IMR-90 (cell line): ENCODE measurements around the gene ERBB4. TPM values are rescaled to one million over a fixed set of nuclear protein-coding genes. Genes with fewer than 3 reads are reported as not detected.

ENCODE experiments used
- ATAC-seq: fragments of 200-7000 bp; cut with Tn5 transposase; 2 replicates; pipeline ENCODE4 v1.9.1; 2020; ENCODE audit warnings: low read depth, mild to moderate bottlenecking, moderate library complexity
- BruUV-seq: library from RNA; stranded (reverse); fragments of 400-500 nt; replicated peaks from 2 replicates; lab custom pipeline; 2021; lab: Mats Ljungman, UMichigan
- CTCF ChIA-PET: fragments of 300-600 bp; formaldehyde crosslinking; extraction: SDS; loops from one replicate; lab custom pipeline; 2021; ENCODE audit warnings: antibody characterized with exemption; lab: Yijun Ruan, JAX
- POLR2A ChIA-PET: fragments of 300-600 bp; sonication (Branson Sonifier 250); formaldehyde crosslinking; loops from one replicate; lab custom pipeline; 2022; ENCODE audit warnings: antibody characterized with exemption; ENCODE audit not compliant: unreplicated experiment; lab: Charles Lee
- DNase-seq: peaks from one replicate; pipeline ENCODE4 v3.0.0; 2013
- H2AFZ ChIP-seq: replicated peaks from 2 replicates; pipeline ENCODE3; 2013; ENCODE audit warnings: low read length, mild to moderate bottlenecking; ENCODE audit not compliant: poor library complexity
- H2AK5ac ChIP-seq: 2 replicates; pipeline ENCODE4 v1.6.1; 2013; ENCODE audit warnings: low read depth, low read length, inconsistent platforms
- H2AK9ac ChIP-seq: replicated peaks from 2 replicates; pipeline ENCODE3; 2013; ENCODE audit warnings: mild to moderate bottlenecking, low read depth, low read length, moderate library complexity; ENCODE audit not compliant: poor library complexity
- H2BK120ac ChIP-seq: 2 replicates; pipeline ENCODE4 v1.6.1; 2013; ENCODE audit warnings: low read depth, low read length, inconsistent platforms
- H2BK15ac ChIP-seq: 3 replicates; pipeline ENCODE4 v1.6.1; 2013; ENCODE audit warnings: low read depth, low read length, inconsistent platforms
- H2BK20ac ChIP-seq: 2 replicates; pipeline ENCODE4 v1.6.1; 2013; ENCODE audit warnings: low read depth, mild to moderate bottlenecking, inconsistent platforms, low read length, moderate library complexity
- H2BK5ac ChIP-seq: 2 replicates; pipeline ENCODE4 v1.6.1; 2013; ENCODE audit warnings: mild to moderate bottlenecking, low read depth, low read length, inconsistent platforms; ENCODE audit not compliant: poor library complexity, severe bottlenecking
- H3K14ac ChIP-seq: replicated peaks from 2 replicates; pipeline ENCODE4 v1.6.1; 2013; ENCODE audit warnings: low read depth, low read length, inconsistent platforms
- H3K18ac ChIP-seq: 2 replicates; pipeline ENCODE4 v1.6.1; 2013; ENCODE audit warnings: low read depth, low read length, control low read depth
- H3K23ac ChIP-seq: 2 replicates; pipeline ENCODE4 v1.6.1; 2013; ENCODE audit warnings: low read depth, low read length, inconsistent platforms
- H3K27ac ChIP-seq: 2 replicates; pipeline ENCODE4 v1.5.1; 2013; ENCODE audit warnings: mild to moderate bottlenecking, control low read depth, low read length; ENCODE audit not compliant: insufficient read depth
- H3K27me3 ChIP-seq: 2 replicates; pipeline ENCODE4 v1.6.1; 2013; ENCODE audit warnings: low read length; ENCODE audit not compliant: control insufficient read depth, insufficient read depth
- H3K36me3 ChIP-seq: 2 replicates; pipeline ENCODE4 v1.6.1; 2013; ENCODE audit warnings: low read length, mixed read lengths; ENCODE audit not compliant: control insufficient read depth, insufficient read depth
- H3K4ac ChIP-seq: 2 replicates; pipeline ENCODE4 v1.6.1; 2013; ENCODE audit warnings: low read depth, low read length, inconsistent platforms
- H3K4me1 ChIP-seq: 2 replicates; pipeline ENCODE4 v1.6.1; 2013; ENCODE audit warnings: low read length, mixed read lengths; ENCODE audit not compliant: control insufficient read depth, insufficient read depth
- H3K4me2 ChIP-seq: 2 replicates; pipeline ENCODE4 v1.6.1; 2013; ENCODE audit warnings: low read depth, mild to moderate bottlenecking, control low read depth, low read length, moderate library complexity
- H3K4me3 ChIP-seq: 2 replicates; pipeline ENCODE4 v1.5.1; 2013; ENCODE audit warnings: low read depth, mild to moderate bottlenecking, control low read depth, low read length, moderate library complexity; ENCODE audit not compliant: insufficient read depth
- H3K56ac ChIP-seq: 2 replicates; pipeline ENCODE4 v1.6.1; 2013; ENCODE audit warnings: low read length, inconsistent platforms; ENCODE audit not compliant: insufficient read depth; ENCODE audit errors: extremely low read depth
- H3K79me1 ChIP-seq, 2 experiments: 2 replicates each; pipeline ENCODE4 v1.6.1; 2013; ENCODE audit warnings: low read length in 2 of 2, inconsistent platforms in 1 of 2, low read depth in 1 of 2
- H3K9ac ChIP-seq: 2 replicates; pipeline ENCODE4 v1.6.1; 2013; ENCODE audit warnings: low read depth, low read length, control low read depth
- H3K9me1 ChIP-seq: 2 replicates; pipeline ENCODE4 v1.6.1; 2013; ENCODE audit warnings: low read length, inconsistent platforms; ENCODE audit not compliant: insufficient read depth
- H3K9me3 ChIP-seq: 2 replicates; pipeline ENCODE4 v1.6.1; 2013; ENCODE audit warnings: low read length; ENCODE audit not compliant: control insufficient read depth, insufficient read depth
- H4K20me1 ChIP-seq: 2 replicates; pipeline ENCODE4 v1.6.1; 2013; ENCODE audit warnings: low read length, inconsistent platforms; ENCODE audit not compliant: insufficient read depth
- H4K5ac ChIP-seq: 2 replicates; pipeline ENCODE4 v1.6.1; 2013; ENCODE audit warnings: mild to moderate bottlenecking, low read depth, low read length, control low read depth
- H4K8ac ChIP-seq, 2 experiments: 2 replicates each; pipeline ENCODE4 v1.6.1; 2013; ENCODE audit warnings: low read depth in 2 of 2, low read length in 2 of 2, control low read depth in 1 of 2, inconsistent platforms in 1 of 2
- H4K91ac ChIP-seq: 2 replicates; pipeline ENCODE4 v1.6.1; 2013; ENCODE audit warnings: low read depth, low read length, inconsistent platforms; ENCODE audit not compliant: insufficient read depth
- BHLHE40 ChIP-seq: fragments of 150-350 bp; IDR thresholded peaks from 2 replicates; pipeline ENCODE4 v1.6.1; 2016; ENCODE audit warnings: mild to moderate bottlenecking, low read depth, low read length
- CEBPB ChIP-seq: IDR thresholded peaks from 2 replicates; pipeline ENCODE4 v1.6.1; 2012; ENCODE audit warnings: low read depth, low read length, improper control_type of control experiment
- CHD1 ChIP-seq: IDR thresholded peaks from 2 replicates; pipeline ENCODE4 v1.6.1; 2012; ENCODE audit warnings: low read depth, low read length, improper control_type of control experiment
- FOS ChIP-seq: fragments of 150-350 bp; IDR thresholded peaks from 2 replicates; pipeline ENCODE4 v1.6.1; 2016; ENCODE audit warnings: low read depth, low read length
- MAFK ChIP-seq: IDR thresholded peaks from 2 replicates; pipeline ENCODE4 v1.6.1; 2012; ENCODE audit warnings: low read depth, low read length, improper control_type of control experiment
- MAZ ChIP-seq: IDR thresholded peaks from 2 replicates; pipeline ENCODE4 v1.6.1; 2012; ENCODE audit warnings: low read depth, mild to moderate bottlenecking, low read length, improper control_type of control experiment, moderate library complexity, borderline replicate concordance
- MXI1 ChIP-seq: IDR thresholded peaks from 2 replicates; pipeline ENCODE4 v1.6.1; 2012; ENCODE audit warnings: low read depth, mild to moderate bottlenecking, low read length, moderate library complexity, borderline replicate concordance
- NFE2L2 ChIP-seq: fragments of 150-350 bp; IDR thresholded peaks from 2 replicates; pipeline ENCODE4 v1.6.1; 2016; ENCODE audit warnings: low read depth, mild to moderate bottlenecking, low read length
- POLR2A ChIP-seq: IDR thresholded peaks from 2 replicates; pipeline ENCODE4 v1.6.1; 2012; ENCODE audit warnings: mild to moderate bottlenecking, low read depth, low read length
- RAD21 ChIP-seq: IDR thresholded peaks from 2 replicates; pipeline ENCODE4 v1.6.1; 2012; ENCODE audit warnings: low read length, improper control_type of control experiment
- RCOR1 ChIP-seq: IDR thresholded peaks from 2 replicates; pipeline ENCODE4 v1.6.1; 2012; ENCODE audit warnings: mild to moderate bottlenecking, low read length, improper control_type of control experiment; ENCODE audit not compliant: insufficient replicate concordance
- RFX5 ChIP-seq: IDR thresholded peaks from 2 replicates; pipeline ENCODE4 v1.8.0; 2012; ENCODE audit warnings: low read depth, mild to moderate bottlenecking, low read length, moderate library complexity
- SMC3 ChIP-seq: fragments of 150-350 bp; IDR thresholded peaks from 2 replicates; pipeline ENCODE4 v1.6.1; 2016; ENCODE audit warnings: low read depth, mild to moderate bottlenecking, antibody characterized with exemption, low read length, moderate library complexity
- WGBS, 2 experiments: methylation state at CpG; one replicate each; pipeline versions ENCODE4 v1.1.5 to v1.1.7; 2013; ENCODE audit warnings: missing lambda C conversion rate in 2 of 2; ENCODE audit not compliant: insufficient read length in 1 of 2; ENCODE audit errors: extremely low coverage in 2 of 2; 5-methylcytosine and 5-hydroxymethylcytosine counted together
- dilution Hi-C: fragments of 300-500 bp; cut with HindIII; formaldehyde crosslinking; loops from one replicate; pipeline ENCODE4 v1.14.3; 2018; ENCODE audit warnings: low sequenced_read_pairs; ENCODE audit not compliant: unreplicated experiment
- in situ Hi-C: fragments of 300-500 bp; cut with MboI; formaldehyde crosslinking; loops from 3 replicates; pipeline ENCODE4 v1.14.3; 2019; ENCODE audit warnings: low sequenced_read_pairs, inconsistent platforms, mixed read lengths
- intact Hi-C: fragments of 100-400 bp; cut with micrococcal nuclease; formaldehyde crosslinking; loops from 2 replicates; pipeline ENCODE4 v1.10.0; 2022
- polyA plus RNA-seq, 3 experiments: library from polyadenylated mRNA; depleted of rRNA; stranded (reverse); fragments of >200 nt; gene quantifications; 2 replicates each; pipeline ENCODE4 v1.2.3, GENCODE V29; 2012; ENCODE audit warnings: low replicate concordance in 1 of 3
- total RNA-seq: library from RNA; depleted of rRNA; stranded (reverse); fragments of >200 nt; gene quantifications from 2 replicates; pipeline ENCODE4 v1.2.3, GENCODE V29; 2012
- TF ChIP-seq, protein P1 (sequence below): conservative IDR thresholded peaks from 2 replicates; pipeline ENCODE4 v1.5.1; 2012; ENCODE audit warnings: mild to moderate bottlenecking, low read depth, low read length, improper control_type of control experiment
- TF ChIP-seq, protein P2 (sequence below): fragments of 150-350 bp; IDR thresholded peaks from 2 replicates; pipeline ENCODE4 v1.6.1; 2016; ENCODE audit warnings: low read depth, mild to moderate bottlenecking, low read length, moderate library complexity, borderline replicate concordance
- TF ChIP-seq, protein P3 (sequence below): fragments of 150-350 bp; IDR thresholded peaks from 2 replicates; pipeline ENCODE4 v1.6.1; 2017; ENCODE audit warnings: mild to moderate bottlenecking, antibody characterized with exemption, low read length, low read depth

The ERBB4 gene
- total and polyA plus RNA-seq, 2 of the 4 experiments (the other 2 are of a cell fraction) = not detected

DNA sequence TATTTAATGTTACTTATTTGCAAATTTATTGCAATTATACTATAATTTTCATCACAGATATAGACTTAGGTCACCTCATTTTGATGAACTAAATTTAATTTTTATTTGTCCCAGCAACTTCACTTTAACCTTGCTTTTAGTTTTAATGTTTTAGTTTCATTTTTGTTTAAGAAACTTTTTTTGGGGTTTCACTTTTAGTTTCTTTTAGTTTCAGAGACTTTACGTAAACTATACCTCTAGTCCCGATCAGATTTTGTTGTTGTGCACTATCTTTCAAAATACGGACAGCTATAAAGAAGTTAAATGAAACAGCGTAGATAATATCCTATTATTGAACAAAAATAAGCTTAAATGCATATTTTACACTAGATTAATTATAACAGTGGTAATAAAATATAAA is 460.5 kb downstream of the ERBB4 start:
- intact Hi-C loops = no loop called here
- H4K91ac ChIP-seq = no peak overlapping the region
- dilution Hi-C loops = no loop called here
- no peaks in the 10 kb centered on the region for H3K27me3 ChIP-seq
- H3K4ac ChIP-seq = no peak overlapping the region
- H2AK5ac ChIP-seq = no peak overlapping the region
- H3K27ac ChIP-seq = no peak overlapping the region
- no peak overlapping the region for H2BK20ac ChIP-seq
- no peak overlapping the region for H2AK9ac ChIP-seq
- no peaks in the 10 kb centered on the region for H3K79me1 ChIP-seq
- no peak overlapping the region for H2BK5ac ChIP-seq
- no peak overlapping the region for H3K4me2 ChIP-seq
- ChIA-PET CTCF (no interaction called here), POLR2A (no interaction called here)
- H2AFZ ChIP-seq = no peak overlapping the region
- no peaks in the 10 kb centered on the region for H3K9me1 ChIP-seq
- no peak overlapping the region for H3K18ac ChIP-seq
- H4K5ac ChIP-seq = no peak overlapping the region
- no peak overlapping the region for H3K9ac ChIP-seq
- ATAC-seq (no peak), DNase-seq (no peak)
- in situ Hi-C loops = no loop called here
- no peaks in the 10 kb centered on the region for H3K4me1 ChIP-seq
- no peak overlapping the region for H3K4me3 ChIP-seq
- no peaks in the 10 kb centered on the region for H3K9me3 ChIP-seq
- H3K14ac ChIP-seq = no peak overlapping the region
- H4K8ac ChIP-seq = no peak overlapping the region
- H3K36me3 ChIP-seq = no peaks in the 10 kb centered on the region
- TF ChIP-seq SMC3 (no peak), MXI1 (no peak), NFE2L2 (no peak), RFX5 (no peak), CHD1 (no peak), MAZ (no peak), BHLHE40 (no peak), CEBPB (no peak), MAFK (no peak), RAD21 (no peak), RCOR1 (no peak), FOS (no peak), POLR2A (no peak)
- TF ChIP-seq, protein P1, sequence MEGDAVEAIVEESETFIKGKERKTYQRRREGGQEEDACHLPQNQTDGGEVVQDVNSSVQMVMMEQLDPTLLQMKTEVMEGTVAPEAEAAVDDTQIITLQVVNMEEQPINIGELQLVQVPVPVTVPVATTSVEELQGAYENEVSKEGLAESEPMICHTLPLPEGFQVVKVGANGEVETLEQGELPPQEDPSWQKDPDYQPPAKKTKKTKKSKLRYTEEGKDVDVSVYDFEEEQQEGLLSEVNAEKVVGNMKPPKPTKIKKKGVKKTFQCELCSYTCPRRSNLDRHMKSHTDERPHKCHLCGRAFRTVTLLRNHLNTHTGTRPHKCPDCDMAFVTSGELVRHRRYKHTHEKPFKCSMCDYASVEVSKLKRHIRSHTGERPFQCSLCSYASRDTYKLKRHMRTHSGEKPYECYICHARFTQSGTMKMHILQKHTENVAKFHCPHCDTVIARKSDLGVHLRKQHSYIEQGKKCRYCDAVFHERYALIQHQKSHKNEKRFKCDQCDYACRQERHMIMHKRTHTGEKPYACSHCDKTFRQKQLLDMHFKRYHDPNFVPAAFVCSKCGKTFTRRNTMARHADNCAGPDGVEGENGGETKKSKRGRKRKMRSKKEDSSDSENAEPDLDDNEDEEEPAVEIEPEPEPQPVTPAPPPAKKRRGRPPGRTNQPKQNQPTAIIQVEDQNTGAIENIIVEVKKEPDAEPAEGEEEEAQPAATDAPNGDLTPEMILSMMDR = no peak
- TF ChIP-seq, protein P2, sequence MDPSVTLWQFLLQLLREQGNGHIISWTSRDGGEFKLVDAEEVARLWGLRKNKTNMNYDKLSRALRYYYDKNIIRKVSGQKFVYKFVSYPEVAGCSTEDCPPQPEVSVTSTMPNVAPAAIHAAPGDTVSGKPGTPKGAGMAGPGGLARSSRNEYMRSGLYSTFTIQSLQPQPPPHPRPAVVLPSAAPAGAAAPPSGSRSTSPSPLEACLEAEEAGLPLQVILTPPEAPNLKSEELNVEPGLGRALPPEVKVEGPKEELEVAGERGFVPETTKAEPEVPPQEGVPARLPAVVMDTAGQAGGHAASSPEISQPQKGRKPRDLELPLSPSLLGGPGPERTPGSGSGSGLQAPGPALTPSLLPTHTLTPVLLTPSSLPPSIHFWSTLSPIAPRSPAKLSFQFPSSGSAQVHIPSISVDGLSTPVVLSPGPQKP = no peak
- TF ChIP-seq, protein P3, sequence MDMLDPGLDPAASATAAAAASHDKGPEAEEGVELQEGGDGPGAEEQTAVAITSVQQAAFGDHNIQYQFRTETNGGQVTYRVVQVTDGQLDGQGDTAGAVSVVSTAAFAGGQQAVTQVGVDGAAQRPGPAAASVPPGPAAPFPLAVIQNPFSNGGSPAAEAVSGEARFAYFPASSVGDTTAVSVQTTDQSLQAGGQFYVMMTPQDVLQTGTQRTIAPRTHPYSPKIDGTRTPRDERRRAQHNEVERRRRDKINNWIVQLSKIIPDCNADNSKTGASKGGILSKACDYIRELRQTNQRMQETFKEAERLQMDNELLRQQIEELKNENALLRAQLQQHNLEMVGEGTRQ = no peak
- no CpG with 5 or more reads among the region's 4 CpGs for WGBS, 2 experiments
- BruUV-seq = no TSS peak
- H2BK120ac ChIP-seq = no peak overlapping the region
- H2BK15ac ChIP-seq = no peak overlapping the region
- no peaks in the 10 kb centered on the region for H4K20me1 ChIP-seq
- H3K23ac ChIP-seq = no peak overlapping the region
- no peak overlapping the region for H3K56ac ChIP-seq
